CD4-positive, alpha-beta T cell treated with Interleukin-15 for 4 hours (primary cell): ENCODE results near the gene SLC35F5.
"Not testable (repeated sequence)": the region's sequence is repeated elsewhere in the genome, so short reads cannot be mapped to it uniquely, and the experiment has no call there.

Experiments used
- DNase-seq: peaks from one replicate; pipeline ENCODE4 v3.0.0-alpha.2; 2020; ENCODE audit warnings: low spot score

The SLC35F5 gene, protein sequence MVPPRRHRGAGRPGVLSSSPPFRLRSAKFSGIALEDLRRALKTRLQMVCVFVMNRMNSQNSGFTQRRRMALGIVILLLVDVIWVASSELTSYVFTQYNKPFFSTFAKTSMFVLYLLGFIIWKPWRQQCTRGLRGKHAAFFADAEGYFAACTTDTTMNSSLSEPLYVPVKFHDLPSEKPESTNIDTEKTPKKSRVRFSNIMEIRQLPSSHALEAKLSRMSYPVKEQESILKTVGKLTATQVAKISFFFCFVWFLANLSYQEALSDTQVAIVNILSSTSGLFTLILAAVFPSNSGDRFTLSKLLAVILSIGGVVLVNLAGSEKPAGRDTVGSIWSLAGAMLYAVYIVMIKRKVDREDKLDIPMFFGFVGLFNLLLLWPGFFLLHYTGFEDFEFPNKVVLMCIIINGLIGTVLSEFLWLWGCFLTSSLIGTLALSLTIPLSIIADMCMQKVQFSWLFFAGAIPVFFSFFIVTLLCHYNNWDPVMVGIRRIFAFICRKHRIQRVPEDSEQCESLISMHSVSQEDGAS

DNA sequence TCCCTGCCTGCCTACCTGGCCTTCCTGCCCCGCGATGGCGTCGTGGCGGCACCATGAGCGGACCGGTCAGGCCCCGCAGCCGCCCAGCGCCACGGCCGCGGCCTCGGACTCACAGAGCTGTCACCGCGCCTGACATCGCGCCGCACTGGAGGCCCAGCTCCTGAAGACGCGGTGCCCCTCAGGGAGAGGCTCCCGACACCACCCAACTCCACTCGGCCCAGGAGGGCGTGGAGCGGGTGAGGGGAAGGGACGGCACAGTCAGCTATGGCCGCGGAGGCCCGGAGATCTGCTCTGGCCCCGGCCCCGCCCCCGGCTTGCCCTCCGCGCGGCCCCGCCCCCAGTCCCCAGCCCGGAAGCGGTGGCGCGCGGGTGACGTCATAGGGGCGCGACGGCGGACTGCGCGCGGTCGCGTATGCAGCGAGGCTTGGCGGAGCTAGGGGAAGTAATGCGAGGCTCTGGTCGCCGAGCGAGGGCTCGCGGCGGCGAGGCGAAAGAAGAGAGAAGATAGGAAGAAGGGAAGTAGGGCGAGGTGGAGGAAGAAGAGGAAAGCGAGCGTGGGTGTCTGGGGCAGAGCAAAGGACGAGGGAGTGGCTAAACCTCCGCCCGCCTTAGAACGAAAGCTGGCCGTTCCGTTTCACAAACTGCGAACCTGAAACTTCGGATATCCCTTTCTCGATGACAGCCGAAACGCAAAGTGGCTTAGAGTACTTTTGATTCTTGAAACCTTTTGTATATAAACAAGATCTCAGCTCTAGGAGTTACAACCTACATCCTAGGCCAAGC lies at the start of gene SLC35F5:
Gene SLC35F5 (minus strand): TSS at position 288 of the 783 bp plus-strand sequence. CDS start 233 bp downstream, at position 55.
- DNase-seq = peak; percentile 91

DNA sequence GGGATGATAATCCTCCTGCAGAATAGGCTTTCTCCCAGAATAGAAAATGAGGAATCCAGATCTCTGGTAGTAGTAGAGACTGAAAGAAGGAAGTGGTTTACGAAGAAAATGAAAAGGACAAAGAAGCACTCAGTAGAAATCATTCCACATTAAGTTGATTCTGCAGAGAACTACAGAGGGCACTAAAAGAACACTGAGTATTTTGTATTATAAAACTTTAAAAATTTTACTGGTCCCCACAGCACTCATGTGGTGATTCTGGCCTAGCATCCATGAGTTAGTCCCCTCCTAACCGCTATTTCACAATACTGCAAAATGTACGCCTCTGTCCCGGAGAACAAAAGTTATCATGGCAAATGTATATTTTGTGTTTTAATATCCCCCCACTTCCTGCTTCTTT lies 42.9 kb upstream of the SLC35F5 start:
- DNase-seq = no peak

DNA sequence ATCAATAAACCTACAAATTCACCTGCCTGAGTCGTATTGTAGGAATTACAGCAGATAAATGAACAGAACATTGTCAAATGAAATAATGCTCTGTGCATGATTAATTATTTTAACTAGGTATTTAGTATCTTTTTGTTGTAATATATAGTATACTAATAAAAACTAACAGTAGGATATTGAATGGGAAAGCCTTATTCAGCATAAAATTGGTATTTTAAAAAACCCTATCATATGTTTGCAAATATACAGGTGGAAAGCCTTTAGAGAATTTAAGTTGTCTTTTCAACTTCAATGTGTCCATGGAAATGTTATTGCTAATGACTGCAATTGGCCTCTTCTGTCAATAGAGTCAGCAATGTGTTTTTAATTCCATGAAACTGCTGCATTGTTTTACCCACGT lies 40.8 kb upstream of the SLC35F5 start:
- DNase-seq = no peak

DNA sequence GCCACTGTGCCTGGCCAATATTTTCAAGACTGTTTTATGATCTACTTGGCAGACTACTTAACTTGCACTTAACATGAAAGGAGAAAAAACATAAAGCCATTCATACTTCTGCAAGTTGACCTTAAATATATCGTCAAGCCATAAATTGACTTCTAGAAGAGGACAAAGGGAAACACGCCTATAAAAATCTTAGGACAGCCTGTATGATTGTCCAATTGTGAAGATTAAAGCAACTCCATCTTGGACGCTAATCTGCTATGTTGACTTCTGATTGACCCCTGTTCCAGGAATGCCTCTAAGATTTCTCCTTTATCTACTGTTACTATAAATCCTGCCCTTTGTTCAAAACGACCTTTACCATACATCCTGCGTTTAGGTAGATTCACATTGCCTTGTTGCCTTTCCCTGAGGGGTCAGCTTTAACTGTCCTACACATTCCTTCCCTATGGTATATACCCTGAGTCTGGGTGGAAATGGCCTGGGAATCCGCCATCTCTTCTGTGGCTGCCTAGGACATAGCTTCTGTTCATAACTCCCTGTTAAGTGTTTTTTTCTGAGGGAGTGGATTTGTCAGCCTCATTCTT lies 40.2 kb upstream of the SLC35F5 start:
- DNase-seq = no peak

DNA sequence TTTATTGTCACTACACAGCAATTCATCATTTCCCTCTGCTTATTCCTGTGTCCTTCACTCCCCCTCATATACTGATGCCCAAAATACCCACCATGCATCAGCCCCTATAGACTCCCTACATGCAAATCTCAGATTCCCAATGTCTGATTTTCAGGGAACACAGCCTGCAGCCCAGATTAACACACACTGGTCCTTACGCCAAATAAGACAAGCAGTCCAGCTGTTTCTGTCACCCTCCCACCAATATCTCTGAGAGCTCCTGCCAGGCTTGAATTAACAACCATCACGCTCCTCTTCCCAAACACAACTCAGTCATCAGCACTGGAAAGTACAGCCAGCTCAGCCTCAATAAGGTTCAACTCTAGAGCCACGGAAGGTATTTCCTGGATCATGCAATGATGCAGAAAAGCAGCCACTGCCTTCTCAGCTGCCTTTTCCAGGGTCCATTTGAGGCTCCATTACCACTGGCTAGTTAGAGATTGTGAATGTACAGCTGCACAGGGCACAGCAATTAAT lies 39.0 kb upstream of the SLC35F5 start:
- DNase-seq = no peak

DNA sequence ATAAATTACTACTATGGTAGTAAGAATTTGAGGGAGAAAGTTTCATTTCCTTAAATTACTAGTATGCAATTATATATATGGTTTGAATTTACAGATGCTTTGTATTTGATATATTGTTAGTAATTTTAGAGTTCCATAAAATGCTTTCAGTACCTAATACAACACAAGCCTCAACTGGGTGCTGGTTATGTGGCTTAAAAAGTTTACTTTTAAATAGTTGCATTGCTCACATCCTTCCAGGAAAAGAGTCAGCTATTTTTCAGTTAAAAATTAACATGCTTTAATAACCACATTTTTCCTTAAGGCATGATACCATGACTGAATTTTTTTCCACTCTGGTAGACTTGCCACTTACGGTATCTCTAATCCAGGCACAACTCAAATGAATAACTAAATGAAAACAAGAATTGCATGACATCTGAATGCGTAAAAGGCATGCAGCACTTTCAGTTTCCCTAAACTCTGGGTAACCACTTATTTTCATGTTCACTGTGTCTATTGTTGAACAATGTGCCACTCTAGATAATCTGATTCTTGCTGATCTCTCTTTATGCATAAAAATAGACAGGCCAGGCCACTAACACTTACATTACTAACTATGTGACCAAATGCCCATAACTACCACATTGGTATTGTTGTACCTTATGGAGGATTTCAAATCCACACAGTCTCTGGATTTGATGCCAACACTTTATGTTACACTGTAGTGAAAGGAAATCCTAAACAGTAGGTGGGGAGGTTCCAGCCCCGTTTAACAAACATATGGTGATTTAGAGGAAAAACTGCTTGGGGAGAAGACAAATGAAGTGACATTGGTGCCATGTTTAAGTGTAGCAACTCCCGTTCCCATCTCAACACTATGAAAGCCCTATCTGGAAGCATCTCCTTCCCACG lies 35.5 kb upstream of the SLC35F5 start:
- no peak for DNase-seq

DNA sequence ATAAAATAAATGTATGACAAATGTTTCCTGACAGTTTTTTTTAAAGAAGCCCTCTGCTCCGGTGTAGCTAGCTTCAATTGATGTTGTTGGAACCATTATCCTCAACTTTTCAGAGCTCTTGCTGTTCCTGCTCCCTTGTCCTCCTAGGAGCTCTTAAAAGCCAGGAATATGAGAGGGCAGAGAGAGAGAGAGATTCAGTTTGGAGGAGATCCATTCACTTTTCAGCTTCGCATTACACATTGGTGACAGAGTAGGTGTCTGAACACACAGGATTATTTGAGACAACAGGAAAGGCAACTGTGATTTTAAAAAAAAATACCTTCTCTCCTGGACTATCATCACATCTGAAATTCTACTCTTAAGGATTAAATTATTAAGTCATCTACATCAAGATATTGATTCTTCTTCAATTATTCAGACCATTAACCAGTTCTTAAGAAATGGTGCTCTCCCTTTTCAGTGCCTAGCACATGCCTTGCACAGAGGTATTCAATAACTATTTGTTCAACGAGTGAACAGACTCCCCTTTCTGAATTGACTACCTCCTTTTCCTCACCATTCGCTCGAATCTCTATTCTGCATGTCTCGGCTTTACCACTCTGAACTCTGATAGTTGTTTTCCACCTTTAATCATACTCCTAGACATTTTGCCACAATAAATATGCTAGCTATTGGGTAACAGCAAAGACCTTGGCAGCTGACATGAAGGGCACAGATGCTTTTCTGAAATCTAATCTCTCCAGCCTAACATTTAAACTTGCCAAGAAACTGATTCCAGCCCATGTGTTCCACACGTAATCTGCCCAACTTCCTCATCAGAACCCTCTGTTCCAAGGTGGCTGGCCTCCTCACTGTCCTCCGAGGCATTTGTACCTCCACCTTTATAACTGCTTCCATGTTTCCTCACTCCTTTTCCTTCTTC lies 28.6 kb upstream of the SLC35F5 start:
- no peak for DNase-seq

DNA sequence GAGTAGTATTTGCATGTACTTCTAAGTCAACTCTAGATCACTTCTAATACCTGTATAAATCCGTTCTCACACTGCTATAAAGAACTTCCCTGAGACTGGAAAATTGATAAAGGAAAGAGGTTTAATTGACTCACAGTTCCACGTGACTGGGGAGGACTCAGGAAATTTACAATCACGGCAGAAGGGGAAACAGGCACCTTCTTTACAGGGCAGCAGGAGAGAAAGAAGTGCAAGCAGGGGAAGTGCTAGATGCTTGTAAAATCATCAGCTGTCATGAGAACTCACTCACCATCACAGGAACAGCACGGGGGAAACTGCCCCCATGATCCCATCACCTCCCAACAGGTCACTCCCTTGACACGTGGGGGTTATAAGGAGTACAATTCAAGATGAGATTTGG lies 24.0 kb upstream of the SLC35F5 start:
- DNase-seq = no peak

DNA sequence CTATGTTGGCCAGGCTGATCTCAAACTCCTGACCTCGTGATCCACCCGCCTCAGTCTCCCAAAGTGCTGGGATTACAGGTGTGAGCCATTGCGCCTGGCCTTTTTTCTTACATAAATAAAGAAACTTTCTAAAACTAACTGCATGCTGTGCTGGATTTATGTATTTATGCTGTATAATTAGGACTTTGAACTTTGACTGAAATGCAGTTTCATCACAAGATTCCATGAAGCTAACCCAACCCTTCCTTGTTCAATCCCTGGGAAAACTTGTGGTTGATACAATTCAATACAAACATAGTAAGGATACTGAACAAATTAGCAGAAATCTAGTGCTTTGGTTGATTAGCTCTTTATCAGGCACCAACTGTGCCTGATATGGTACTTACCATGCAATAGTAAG lies 20.9 kb upstream of the SLC35F5 start:
- no peak for DNase-seq

DNA sequence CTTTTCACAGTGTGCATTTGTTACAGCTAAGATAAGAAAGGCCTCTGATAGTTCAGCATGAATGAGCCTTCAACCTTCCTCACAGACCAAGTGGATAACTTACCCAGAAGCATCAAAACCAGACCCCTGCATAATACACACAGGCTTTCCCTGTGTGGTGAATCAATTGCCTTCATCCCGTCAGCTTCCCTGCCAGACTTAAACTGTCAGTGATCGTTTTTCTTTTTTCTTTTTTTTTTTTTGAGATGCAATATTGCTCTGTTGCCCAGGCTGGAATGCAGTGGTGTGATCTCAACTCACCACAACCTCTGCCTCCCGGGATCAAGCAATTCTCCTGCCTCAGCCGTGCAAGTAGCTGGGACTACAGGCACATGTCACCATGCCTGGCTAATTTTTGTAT lies 20.5 kb upstream of the SLC35F5 start:
- no peak for DNase-seq

DNA sequence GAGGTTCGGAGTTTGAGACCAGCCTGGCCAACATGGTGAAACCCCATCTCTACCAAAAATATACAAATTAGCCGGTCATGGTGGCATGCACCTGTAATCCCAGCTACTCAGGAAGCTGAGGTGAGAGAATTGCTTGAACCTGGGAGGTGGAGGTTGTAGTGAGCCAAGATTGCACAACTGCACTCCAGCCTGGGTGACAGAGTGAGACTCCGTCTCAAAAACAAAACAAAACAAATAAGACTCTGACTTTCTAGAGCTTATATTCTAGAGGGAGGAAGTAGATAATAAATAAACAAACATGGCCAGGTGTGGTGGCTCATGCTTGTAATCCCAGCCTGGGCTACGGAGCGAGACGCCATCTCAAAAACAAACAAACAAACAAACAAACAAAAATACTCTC lies 18.2 kb upstream of the SLC35F5 start:
- DNase-seq = not testable (repeated sequence)

DNA sequence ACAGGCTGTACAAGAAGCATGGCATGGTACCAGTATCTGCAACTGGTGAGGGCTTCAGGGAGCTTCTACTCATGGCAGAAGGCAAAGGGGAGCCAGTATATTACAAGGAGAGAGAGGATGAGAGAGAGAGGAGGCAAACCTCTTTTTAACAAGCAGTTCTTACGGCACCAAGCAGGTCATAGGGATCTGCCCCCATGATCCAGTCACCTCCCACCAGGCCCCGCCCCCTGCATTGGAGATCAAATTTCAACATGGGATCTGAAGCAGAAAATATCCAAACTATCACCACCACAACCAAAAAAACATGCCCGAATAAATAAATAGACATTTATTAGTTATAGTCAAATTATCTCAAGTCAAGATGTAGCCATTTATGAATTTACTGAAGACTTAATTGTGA lies 14.5 kb upstream of the SLC35F5 start:
- no peak for DNase-seq

DNA sequence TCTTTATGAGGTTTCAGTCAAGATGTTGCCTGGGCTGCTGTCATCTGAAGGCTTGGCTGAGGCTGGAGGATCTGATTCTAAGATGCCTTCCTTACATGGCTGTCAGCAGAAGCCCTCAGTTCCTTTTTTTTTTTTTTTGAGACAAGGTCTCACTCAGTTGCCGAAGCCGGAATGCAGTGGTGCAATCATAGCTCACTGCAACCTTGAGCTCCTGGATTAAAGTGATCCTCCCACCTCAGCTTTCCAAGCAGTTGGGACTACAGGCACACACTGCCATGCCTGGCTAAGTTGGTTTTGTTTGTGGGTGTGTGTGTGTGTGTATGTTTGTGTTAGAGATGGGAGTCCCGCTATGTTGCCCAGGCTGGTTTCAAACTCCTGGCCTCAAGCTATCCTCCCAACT lies 13.1 kb upstream of the SLC35F5 start:
- no peak for DNase-seq

DNA sequence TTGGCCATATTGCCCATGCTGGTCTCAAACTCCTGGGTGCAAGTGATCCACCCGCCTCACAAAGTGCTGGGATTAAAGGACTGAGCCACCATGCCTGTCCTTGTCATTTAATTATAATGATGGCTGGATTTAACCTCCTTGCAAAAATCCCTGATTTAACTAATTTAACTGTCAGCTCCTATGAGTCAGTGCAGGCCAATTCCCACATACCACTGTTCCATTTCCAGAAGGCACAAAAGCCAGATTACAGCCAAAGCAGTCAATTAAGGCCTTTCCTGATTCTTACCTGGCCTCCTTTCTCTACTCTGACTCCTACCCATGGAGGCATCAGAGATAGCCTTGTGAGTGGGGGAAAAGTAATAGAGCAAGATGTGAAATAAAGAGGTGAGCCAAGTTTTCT lies 12.3 kb upstream of the SLC35F5 start:
- no peak for DNase-seq

DNA sequence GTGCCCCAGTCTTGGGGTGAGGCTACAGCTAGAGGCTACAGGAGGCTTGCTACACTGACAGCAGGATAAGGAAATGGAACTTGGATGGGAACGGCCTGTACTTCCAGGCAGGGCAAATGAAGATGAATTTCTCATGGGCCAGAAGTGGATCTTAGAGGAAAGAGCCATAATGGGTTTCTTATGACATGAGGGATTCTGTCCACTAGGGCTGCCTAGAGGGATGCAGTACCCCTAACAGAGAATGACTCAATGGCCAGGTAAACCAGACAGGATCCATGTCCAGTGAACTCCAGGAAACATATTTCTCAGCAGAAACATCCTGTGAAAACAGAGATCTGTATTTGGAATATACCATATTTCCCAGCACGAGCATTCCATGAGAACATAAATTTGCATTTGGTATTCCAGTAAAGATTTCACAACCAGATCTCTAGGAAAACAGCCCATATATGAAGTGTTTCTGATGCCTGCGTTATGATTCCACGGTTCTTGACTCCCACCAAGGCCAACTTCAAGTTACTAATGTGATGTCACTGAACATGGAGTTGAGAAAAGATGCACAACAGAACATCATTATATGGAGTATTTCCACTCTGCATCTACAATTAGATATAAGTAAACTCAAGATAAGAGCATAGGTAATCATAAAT lies 11.5 kb upstream of the SLC35F5 start:
- DNase-seq = no peak

DNA sequence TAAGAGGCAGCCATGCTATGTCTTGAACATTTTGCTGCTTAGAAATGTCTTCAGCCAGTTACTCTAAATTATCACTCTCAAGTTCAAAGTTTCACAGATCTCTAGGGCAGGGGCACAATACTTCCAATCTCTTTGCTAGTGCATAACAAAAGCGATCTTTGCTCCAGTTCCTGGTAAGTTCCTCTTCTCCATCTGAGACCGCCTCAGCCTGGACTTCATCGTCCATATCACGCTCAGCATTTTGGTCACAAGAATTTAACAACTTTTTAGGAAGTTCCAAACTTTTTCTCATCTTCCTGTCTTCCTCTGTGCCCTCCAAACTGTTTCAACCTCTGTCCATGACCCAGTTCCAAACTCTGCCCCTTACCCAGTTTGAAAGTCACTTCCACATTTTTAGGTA lies 8.8 kb upstream of the SLC35F5 start:
- DNase-seq = no peak

DNA sequence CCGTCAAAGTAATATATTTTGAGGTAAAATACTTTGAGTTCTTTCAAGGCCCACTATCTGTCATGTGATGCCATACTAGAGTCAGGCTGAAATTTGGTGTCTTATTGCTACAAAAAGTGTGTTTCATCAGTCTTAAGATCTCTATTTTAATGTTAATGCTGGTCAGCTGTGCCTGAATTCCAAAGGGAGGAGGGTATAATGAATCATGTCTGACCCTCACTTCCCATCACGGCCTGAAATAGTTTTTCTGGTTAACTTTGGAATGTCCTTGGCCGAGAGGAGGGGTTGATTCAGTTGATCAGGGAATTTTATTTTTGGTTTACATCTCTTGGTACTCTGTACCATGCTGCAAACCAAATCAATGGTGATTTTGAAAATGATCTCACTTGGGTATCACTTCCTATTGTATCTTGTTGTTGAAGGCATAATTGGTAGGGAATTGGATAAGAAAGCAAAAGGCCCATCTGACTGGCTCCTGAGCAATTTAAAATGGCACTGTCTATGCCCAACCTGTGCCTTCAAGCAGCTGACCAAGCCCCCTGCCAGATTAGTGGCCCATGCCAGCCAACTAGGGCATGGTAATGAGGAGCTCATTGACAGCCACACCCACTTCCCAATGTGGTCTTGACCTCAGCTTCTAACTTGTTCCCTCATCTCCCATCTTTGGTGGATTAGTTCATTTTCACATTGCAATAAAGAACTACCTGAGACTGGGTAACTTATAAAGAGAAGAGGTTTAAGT lies 6.1 kb upstream of the SLC35F5 start:
- no peak for DNase-seq

DNA sequence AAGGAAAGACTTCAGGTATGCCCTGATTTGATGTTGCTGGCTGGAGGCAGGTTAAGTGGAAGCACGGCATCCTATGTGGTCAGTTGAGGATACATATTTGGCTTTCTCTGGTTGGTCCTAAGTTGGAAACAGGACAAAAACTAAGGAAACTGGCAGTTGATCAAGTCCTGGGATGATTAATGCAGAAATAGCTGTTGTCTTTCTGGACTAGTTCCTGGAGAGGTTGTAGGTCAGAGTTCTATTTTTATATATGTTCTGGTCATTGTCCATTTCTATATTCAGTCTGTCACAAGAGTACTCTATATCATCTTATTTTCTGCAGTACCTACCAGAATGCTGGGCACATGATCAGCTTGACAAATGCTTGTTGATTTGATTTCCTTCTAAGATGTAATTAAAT lies 4.0 kb upstream of the SLC35F5 start:
- no peak for DNase-seq

DNA sequence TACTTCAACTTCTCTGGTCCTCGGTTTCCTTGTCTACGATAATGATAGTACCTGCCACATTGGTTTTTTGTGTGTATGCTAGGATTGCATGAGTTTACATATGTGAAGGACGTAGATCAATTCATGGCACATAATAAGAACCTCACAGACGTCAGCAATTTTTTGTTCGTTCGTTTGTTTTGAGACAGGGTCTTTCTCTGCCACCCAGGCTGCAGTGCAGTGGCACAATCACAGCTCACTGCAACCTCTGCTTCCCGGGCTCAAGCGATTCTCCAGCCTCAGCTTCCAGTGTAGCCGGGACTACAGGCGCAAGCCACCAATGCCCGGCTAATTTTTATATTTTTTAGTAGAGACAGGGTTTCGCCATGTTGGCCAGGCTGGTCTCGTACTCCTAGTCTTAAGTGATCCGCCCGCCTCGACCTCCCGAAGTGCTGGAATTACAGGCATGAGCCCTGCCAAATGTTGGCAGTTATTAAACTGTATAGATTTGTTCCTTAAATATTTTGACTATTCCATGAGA lies 756 bp upstream of the SLC35F5 start:
- no peak for DNase-seq
